ENCODE measurements around the gene SV2B.

DNA sequence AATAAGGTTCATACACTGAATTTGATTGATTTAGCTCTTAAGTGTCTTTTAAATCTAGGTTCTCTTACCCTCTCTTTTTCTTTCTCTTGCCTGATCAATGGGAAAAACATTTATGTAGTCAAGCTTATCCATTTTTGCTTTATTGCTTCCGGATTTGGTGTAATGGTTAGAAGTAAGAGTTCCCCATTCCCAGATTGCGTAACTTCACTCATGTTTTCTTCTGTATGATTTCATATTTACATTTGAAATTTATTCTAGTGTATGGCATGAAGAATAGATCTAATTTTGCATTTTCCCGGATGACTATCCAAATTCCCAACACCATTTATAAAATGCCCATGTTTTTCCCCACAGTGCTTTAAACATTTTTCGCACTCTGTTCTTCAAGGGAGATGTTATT lies 27.9 kb upstream of the SV2B start:
- no peak for TF ChIP-seq CTCF (conservative IDR thresholded peaks at IDR 0.05 in 1 of 2, IDR thresholded peaks at IDR 0.05 in 1 of 2; ENCODE audit: low read depth in 1 of 2, low read length in 2 of 2)
- TF ChIP-seq EZH2 (IDR thresholded peaks at IDR 0.05; ENCODE audit: low read length, missing control alignments): no peak
